Measurements from ENCODE around the gene DLX3. TPM values are rescaled to one million over a fixed set of nuclear protein-coding genes. Genes with fewer than 3 reads are reported as not detected.

DLX3 gene
- total RNA-seq, 4 donors from 2014 or later: 0.34 TPM; not detected in 3

Small RNA genes within 50 kb of the gene (small RNA-seq; reads per million reads assigned to genes)
- gene RNU6-1313P: not detected

Other genes with a start within 250 kb of the DLX3 start
- 10 to 100 TPM in 1 of 4 donors, 1 to 10 TPM in 3; 3.9 to 19.4 (median 8.4) TPM for gene FAM117A, start 231.1 kb downstream of the DLX3 start, total RNA-seq
- 10 to 100 TPM; 22.8 to 42.8 (median 33.3) TPM for gene KAT7, start 206.5 kb downstream of the DLX3 start, total RNA-seq
- not detected for gene TAC4, start 147.2 kb downstream of the DLX3 start, total RNA-seq
- gene DLX4, start 26.0 kb downstream of the DLX3 start, total RNA-seq: 1 to 10 TPM in 1 of 4 donors, under 1 TPM in 1, not detected in 2; 0.34 to 1.3 TPM
- 10 to 100 TPM in 3 of 4 donors, 1 to 10 TPM in 1; 9.0 to 98.8 (median 19.3) TPM for gene ITGA3, start 60.9 kb upstream of the DLX3 start, total RNA-seq
- gene PDK2, start 100.1 kb upstream of the DLX3 start, total RNA-seq: 100 to 1,000 TPM in 1 of 4 donors, 10 to 100 TPM in 3; 37.4 to 157 (median 43.1) TPM
- gene SAMD14, start 134.9 kb upstream of the DLX3 start, total RNA-seq: under 1 TPM in 3 of 4 donors, not detected in 1; 0.33 to 0.38 (median 0.34) TPM
- gene PPP1R9B, start 155.5 kb upstream of the DLX3 start, total RNA-seq: 10 to 100 TPM; 14.0 to 29.2 (median 20.0) TPM
- 1 to 10 TPM in 1 of 4 donors, not detected in 3; 4.4 TPM for gene SGCA, start 170.8 kb upstream of the DLX3 start, total RNA-seq
- 100 to 1,000 TPM in 1 of 4 donors, 10 to 100 TPM in 3; 14.3 to 109 (median 36.6) TPM for gene COL1A1, start 206.4 kb upstream of the DLX3 start, total RNA-seq